ENCODE measurements around the gene CAMLG. TPM values are rescaled to one million over a fixed set of nuclear protein-coding genes. Genes with fewer than 3 reads are reported as not detected.
A peak's percentile ranks its signal among the peaks of the same experiment; 100 is the strongest.

The CAMLG gene
- total and polyA plus RNA-seq, 9 of the 15 experiments (the other 6 are each of a cell fraction or from before 2014, with no cell fraction given): 11.3 to 22.0 (median 16.3) TPM

- in situ Hi-C loops (cut with MboI): no loop called here
Measured at GRCh38 chr5:134787692-134788091, 49.3 kb downstream of the CAMLG start.

More at GRCh38 chr5:134787692-134788091, 49.3 kb downstream of the CAMLG start:
- WGBS (ENCODE audit: insufficient coverage, low coverage, missing lambda C conversion rate): 75% methylated on average over 1 of the region's 1 CpG
- ATAC-seq: no peak
- no TSS peak for BruUV-seq (replicated peaks)
- no peak for FAIRE-seq
- Histone ChIP-seq H3K27ac (ENCODE audit: extremely low read depth, low read depth, low read length) (no peak overlapping the region), H3K36me3 (ENCODE audit: control insufficient read depth, insufficient read depth, low read length) (peaks cover 93% of the 10 kb centered on the region; the same call in 2 of the 3 replicates), H3K9ac (ENCODE audit: insufficient read depth in 1 of 2, low read depth in 2 of 2, low read length in 2 of 2) (no peak overlapping the region), H3K4me1 (replicated peaks in 1 of 2; ENCODE audit: control insufficient read depth in 2 of 2, insufficient read depth in 2 of 2, low read length in 2 of 2) (no peaks in the 10 kb centered on the region), H3K79me2 (ENCODE audit: control insufficient read depth, insufficient read depth, low read length) (no peaks in the 10 kb centered on the region), H3K27me3 (ENCODE audit: control insufficient read depth in 2 of 2, insufficient read depth in 2 of 2, low read length in 2 of 2) (no peaks in the 10 kb centered on the region), H4K20me1 (replicated peaks; ENCODE audit: control insufficient read depth, insufficient read depth, low read length) (no peaks in the 10 kb centered on the region), H3K9me1 (ENCODE audit: control insufficient read depth, insufficient read depth, low read length) (no peaks in the 10 kb centered on the region), H3K9me3 (replicated peaks; ENCODE audit: control insufficient read depth, insufficient read depth, low read depth, low read length) (no peaks in the 10 kb centered on the region), H3K4me2 (ENCODE audit: insufficient read depth, low read length) (no peak overlapping the region), H2AFZ (ENCODE audit: low read depth, low read length) (no peak overlapping the region), H3K4me3 (no peak overlapping the region)
- no peak for DNase-seq (ENCODE audit: extremely low read depth in 1 of 4, low spot score in 3 of 4)
- CTCF ChIA-PET (ENCODE audit: low intra/inter-chr PET ratio): no interaction called here
- no peak for TF ChIP-seq CUX1 (CRISPR knock-in tag; IDR thresholded peaks at IDR 0.05)
- no peak for TF ChIP-seq ZNF696 (CRISPR knock-in tag; conservative IDR thresholded peaks at IDR 0.05)
- TF ChIP-seq ZNF121 (CRISPR knock-in tag; conservative IDR thresholded peaks at IDR 0.05): peak; percentile 55
- intact Hi-C loops (cut with micrococcal nuclease): no loop called here
- POLR2A ChIA-PET: interaction anchor here (1.6 kb wide), 1 partner anchor 29 kb away, joined by 4 read pairs; the partner anchor contains the start of gene DDX46

All from K562 (cell line).